ENCODE results near the gene NFKB1.
"Not testable (repeated sequence)": the region's sequence is repeated elsewhere in the genome, so short reads cannot be mapped to it uniquely, and the experiment has no call there.

Gene NFKB1

DNA sequence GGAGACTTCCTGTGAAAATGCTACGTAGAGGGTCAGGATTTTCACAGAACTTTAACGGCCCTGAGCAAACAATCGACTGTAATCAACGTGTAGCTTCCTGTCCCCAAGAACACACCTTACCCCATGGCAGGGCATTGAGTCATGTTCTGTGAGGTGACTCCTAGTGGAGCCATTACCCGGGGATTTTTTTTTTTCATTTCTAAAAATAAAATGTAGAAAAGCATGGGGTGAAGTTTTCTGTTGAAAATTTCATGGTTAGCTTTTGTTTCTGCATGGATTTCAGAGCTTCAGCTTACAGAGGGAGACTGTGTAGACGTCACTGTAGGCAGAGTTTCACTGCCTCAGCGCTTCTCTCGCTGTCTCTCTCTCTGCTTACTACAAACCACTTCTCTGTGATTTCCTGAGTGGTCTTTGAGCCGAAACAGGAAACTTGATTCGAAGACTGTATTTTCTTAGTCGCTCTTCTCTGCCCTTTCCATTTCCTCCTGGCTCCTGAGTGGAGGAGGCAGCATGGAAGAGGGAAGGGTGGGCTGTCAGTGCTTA lies 111.7 kb downstream of the NFKB1 start:
- no peaks in the 10 kb centered on the region for H4K20me1 ChIP-seq (ENCODE audit: insufficient read depth)
- peaks cover 5% of the 10 kb centered on the region; the same call in 1 of the 2 replicates for H3K36me3 ChIP-seq (ENCODE audit: insufficient read depth)
- H3K27ac ChIP-seq, result peak overlapping the region; percentile 61
- H3K79me2 ChIP-seq (ENCODE audit: insufficient read depth, low read depth), result no peaks in the 10 kb centered on the region
- peak overlapping the region; percentile 22; the same call in 1 of the 2 replicates for H3K9ac ChIP-seq
- TF ChIP-seq, protein P1, sequence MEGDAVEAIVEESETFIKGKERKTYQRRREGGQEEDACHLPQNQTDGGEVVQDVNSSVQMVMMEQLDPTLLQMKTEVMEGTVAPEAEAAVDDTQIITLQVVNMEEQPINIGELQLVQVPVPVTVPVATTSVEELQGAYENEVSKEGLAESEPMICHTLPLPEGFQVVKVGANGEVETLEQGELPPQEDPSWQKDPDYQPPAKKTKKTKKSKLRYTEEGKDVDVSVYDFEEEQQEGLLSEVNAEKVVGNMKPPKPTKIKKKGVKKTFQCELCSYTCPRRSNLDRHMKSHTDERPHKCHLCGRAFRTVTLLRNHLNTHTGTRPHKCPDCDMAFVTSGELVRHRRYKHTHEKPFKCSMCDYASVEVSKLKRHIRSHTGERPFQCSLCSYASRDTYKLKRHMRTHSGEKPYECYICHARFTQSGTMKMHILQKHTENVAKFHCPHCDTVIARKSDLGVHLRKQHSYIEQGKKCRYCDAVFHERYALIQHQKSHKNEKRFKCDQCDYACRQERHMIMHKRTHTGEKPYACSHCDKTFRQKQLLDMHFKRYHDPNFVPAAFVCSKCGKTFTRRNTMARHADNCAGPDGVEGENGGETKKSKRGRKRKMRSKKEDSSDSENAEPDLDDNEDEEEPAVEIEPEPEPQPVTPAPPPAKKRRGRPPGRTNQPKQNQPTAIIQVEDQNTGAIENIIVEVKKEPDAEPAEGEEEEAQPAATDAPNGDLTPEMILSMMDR (conservative IDR thresholded peaks at IDR 0.05; ENCODE audit: low read depth, low read length), result no peak
- H3K27me3 ChIP-seq (ENCODE audit: insufficient read depth, low read depth), result no peaks in the 10 kb centered on the region
- peak overlapping the region; percentile 11; the same call in 1 of the 2 replicates for H3K4me2 ChIP-seq
- no peak overlapping the region for H3K4me3 ChIP-seq (IDR thresholded peaks at IDR 0.05; ENCODE audit: insufficient read depth, low read depth, low read length)
- H3K4me1 ChIP-seq (ENCODE audit: low read depth, poor library complexity, severe bottlenecking), result peaks cover 30% of the 10 kb centered on the region
- no peak overlapping the region for H2AFZ ChIP-seq (ENCODE audit: low read depth)

GRCh38 chr4:102614801-102615200 lies 113.6 kb downstream of the NFKB1 start:
- Histone ChIP-seq H2AFZ (ENCODE audit: low read depth) (no peak overlapping the region), H3K27me3 (ENCODE audit: insufficient read depth, low read depth) (no peaks in the 10 kb centered on the region), H3K4me3 (IDR thresholded peaks at IDR 0.05; ENCODE audit: insufficient read depth, low read depth, low read length) (no peak overlapping the region), H3K36me3 (ENCODE audit: insufficient read depth) (peaks cover 5% of the 10 kb centered on the region; the same call in 1 of the 2 replicates), H3K4me1 (ENCODE audit: low read depth, poor library complexity, severe bottlenecking) (peaks cover 44% of the 10 kb centered on the region), H3K9ac (no peak overlapping the region), H3K4me2 (no peak overlapping the region), H4K20me1 (ENCODE audit: insufficient read depth) (no peaks in the 10 kb centered on the region), H3K79me2 (ENCODE audit: insufficient read depth, low read depth) (no peaks in the 10 kb centered on the region), H3K27ac (no peak overlapping the region)
- TF ChIP-seq, protein P1 (conservative IDR thresholded peaks at IDR 0.05; ENCODE audit: low read depth, low read length), result no peak

DNA sequence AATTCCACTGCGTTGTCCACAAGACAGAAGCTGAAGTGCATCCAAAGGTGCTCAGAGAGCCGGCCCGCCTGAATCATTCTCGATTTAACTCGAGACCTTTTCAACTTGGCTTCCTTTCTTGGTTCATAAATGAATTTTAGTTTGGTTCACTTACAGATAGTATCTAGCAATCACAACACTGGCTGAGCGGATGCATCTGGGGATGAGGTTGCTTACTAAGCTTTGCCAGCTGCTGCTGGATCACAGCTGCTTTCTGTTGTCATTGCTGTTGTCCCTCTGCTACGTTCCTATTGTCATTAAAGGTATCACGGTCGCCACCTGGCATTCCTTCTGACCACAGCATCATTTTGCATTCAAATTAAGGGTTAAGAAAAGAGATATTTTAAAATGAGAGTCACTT lies 115.5 kb downstream of the NFKB1 start:
- H3K4me2 ChIP-seq, result no peak overlapping the region
- peaks cover 60% of the 10 kb centered on the region for H3K4me1 ChIP-seq (ENCODE audit: low read depth, poor library complexity, severe bottlenecking)
- H3K9ac ChIP-seq, result no peak overlapping the region
- H3K4me3 ChIP-seq (IDR thresholded peaks at IDR 0.05; ENCODE audit: insufficient read depth, low read depth, low read length), result no peak overlapping the region
- H2AFZ ChIP-seq (ENCODE audit: low read depth), result no peak overlapping the region
- no peaks in the 10 kb centered on the region for H4K20me1 ChIP-seq (ENCODE audit: insufficient read depth)
- no peaks in the 10 kb centered on the region for H3K27me3 ChIP-seq (ENCODE audit: insufficient read depth, low read depth)
- peaks cover 4% of the 10 kb centered on the region; the same call in 1 of the 2 replicates for H3K36me3 ChIP-seq (ENCODE audit: insufficient read depth)
- peak overlapping the region; percentile 29; the same call in 1 of the 2 replicates for H3K27ac ChIP-seq
- H3K79me2 ChIP-seq (ENCODE audit: insufficient read depth, low read depth), result no peaks in the 10 kb centered on the region
- TF ChIP-seq, protein P1 (conservative IDR thresholded peaks at IDR 0.05; ENCODE audit: low read depth, low read length), result no peak

DNA sequence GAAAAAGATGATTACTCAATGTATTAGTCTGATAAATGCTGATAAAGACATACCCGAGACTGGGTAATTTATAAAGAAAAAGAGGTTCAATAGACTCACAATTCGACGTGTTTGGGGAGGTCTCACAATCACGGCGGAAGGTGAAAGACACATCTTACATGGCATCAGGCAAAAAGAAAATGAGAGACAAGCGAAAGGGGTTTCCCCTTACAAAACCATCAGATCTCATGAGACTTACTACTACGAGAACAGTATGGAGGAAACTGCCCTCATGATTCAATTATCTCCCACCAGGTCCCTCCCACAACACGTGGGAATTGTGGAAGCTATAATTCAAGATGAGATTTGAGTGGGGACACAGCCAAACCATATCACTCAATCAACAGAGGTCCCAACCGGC lies 117.9 kb downstream of the NFKB1 start:
- not testable (repeated sequence) for H3K36me3 ChIP-seq (ENCODE audit: insufficient read depth); H3K79me2 ChIP-seq (ENCODE audit: insufficient read depth, low read depth); H3K9ac ChIP-seq; H2AFZ ChIP-seq (ENCODE audit: low read depth); H4K20me1 ChIP-seq (ENCODE audit: insufficient read depth); H3K27ac ChIP-seq; H3K27me3 ChIP-seq (ENCODE audit: insufficient read depth, low read depth); H3K4me2 ChIP-seq; H3K4me3 ChIP-seq (IDR thresholded peaks at IDR 0.05; ENCODE audit: insufficient read depth, low read depth, low read length)
- H3K4me1 ChIP-seq (ENCODE audit: low read depth, poor library complexity, severe bottlenecking), result peaks cover 53% of the 10 kb centered on the region

DNA sequence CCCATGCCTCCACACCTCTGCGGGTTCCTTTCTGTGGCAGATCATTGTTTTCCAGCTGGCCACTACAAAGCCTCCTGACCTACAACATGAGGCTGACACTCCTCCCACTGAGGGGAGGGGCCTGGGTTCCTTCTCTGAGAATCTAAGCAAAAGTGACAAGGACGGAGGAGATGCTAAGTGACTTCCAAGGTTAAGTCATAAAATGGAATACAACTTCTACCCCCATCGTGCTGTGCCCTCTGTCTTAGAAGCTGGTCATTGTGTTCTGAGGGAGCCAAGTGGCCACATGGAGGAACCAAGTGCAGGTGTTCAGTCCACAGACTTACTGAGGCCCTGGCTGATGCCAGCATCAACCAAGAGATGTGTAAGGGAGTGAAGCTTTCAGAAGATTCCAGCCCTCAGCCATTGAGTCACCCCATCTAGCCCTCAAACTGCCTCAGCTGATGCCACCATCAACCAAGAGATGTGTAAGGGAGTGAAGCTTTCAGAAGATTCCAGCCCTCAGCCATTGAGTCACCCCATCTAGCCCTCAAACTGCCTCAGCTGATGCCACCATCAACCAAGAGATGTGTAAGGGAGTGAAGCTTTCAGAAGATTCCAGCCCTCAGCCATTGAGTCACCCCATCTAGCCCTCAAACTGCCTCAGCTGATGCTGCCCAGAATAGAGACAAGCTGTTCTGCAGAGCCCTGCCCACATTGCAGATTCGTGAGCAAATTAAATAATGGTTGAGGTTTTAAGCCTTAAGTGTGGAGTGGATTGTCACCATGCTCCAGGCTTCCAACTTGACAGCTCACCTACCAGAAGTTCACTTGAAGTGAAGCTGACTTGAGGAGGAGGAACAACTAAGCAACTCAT lies 118.8 kb downstream of the NFKB1 start:
- H3K4me3 ChIP-seq (IDR thresholded peaks at IDR 0.05; ENCODE audit: insufficient read depth, low read depth, low read length); H3K27me3 ChIP-seq (ENCODE audit: insufficient read depth, low read depth); H4K20me1 ChIP-seq (ENCODE audit: insufficient read depth); H3K9ac ChIP-seq; H3K36me3 ChIP-seq (ENCODE audit: insufficient read depth); H3K79me2 ChIP-seq (ENCODE audit: insufficient read depth, low read depth): not testable (repeated sequence)
- peak overlapping the region; percentile 27; the same call in 1 of the 2 replicates for H3K27ac ChIP-seq
- H2AFZ ChIP-seq (ENCODE audit: low read depth), result peak overlapping the region; percentile 47; the same call in 1 of the 2 replicates
- H3K4me1 ChIP-seq (ENCODE audit: low read depth, poor library complexity, severe bottlenecking), result peaks cover 52% of the 10 kb centered on the region
- peak overlapping the region; percentile 61 for H3K4me2 ChIP-seq

Measured in KMS-11 (cell line).